KMS-11 (cell line): ENCODE measurements around the gene LHFPL6.

Source experiments
- H2AFZ ChIP-seq: fragments of 200-600 bp; sonication (generic); 2 replicates; pipeline ENCODE4 v1.6.1; 2016; ENCODE audit warnings: antibody characterized with exemption, mixed run types, low read depth
- H3K27ac ChIP-seq: fragments of 200-600 bp; sonication (generic); 2 replicates; pipeline ENCODE4 v1.6.1; 2016; ENCODE audit warnings: mild to moderate bottlenecking, mixed run types
- H3K27me3 ChIP-seq: fragments of 200-600 bp; sonication (generic); 2 replicates; pipeline ENCODE4 v1.6.1; 2017; ENCODE audit warnings: mild to moderate bottlenecking, low read depth, mixed run types, moderate library complexity; ENCODE audit not compliant: insufficient read depth
- H3K36me3 ChIP-seq: fragments of 200-600 bp; sonication (generic); 2 replicates; pipeline ENCODE4 v1.6.1; 2017; ENCODE audit warnings: mild to moderate bottlenecking, mixed run types; ENCODE audit not compliant: insufficient read depth
- H3K4me1 ChIP-seq: fragments of 200-600 bp; sonication (generic); 2 replicates; pipeline ENCODE4 v1.6.1; 2016; ENCODE audit warnings: mild to moderate bottlenecking, low read depth, mixed run types; ENCODE audit not compliant: poor library complexity, severe bottlenecking
- H3K4me2 ChIP-seq: fragments of 200-600 bp; sonication (generic); 2 replicates; pipeline ENCODE4 v1.7.0; 2016; ENCODE audit warnings: mild to moderate bottlenecking, mixed run types
- H3K4me3 ChIP-seq: fragments of 200-600 bp; sonication (generic); IDR thresholded peaks from 2 replicates; pipeline ENCODE4 v1.6.1; 2017; ENCODE audit warnings: low read depth, low read length, mixed read lengths; ENCODE audit not compliant: insufficient read depth
- H3K79me2 ChIP-seq: fragments of 200-600 bp; sonication (generic); 2 replicates; pipeline ENCODE4 v1.6.1; 2016; ENCODE audit warnings: low read depth, mixed run types; ENCODE audit not compliant: insufficient read depth
- H3K9ac ChIP-seq: fragments of 200-600 bp; sonication (generic); 2 replicates; pipeline ENCODE4 v1.6.1; 2016; ENCODE audit warnings: mild to moderate bottlenecking, mixed run types
- H4K20me1 ChIP-seq: fragments of 200-600 bp; sonication (generic); 2 replicates; pipeline ENCODE4 v1.6.1; 2016; ENCODE audit warnings: mild to moderate bottlenecking, mixed run types; ENCODE audit not compliant: insufficient read depth
- CTCF ChIP-seq: fragments of 200-600 bp; sonication (generic); conservative IDR thresholded peaks from 2 replicates; pipeline ENCODE4 v1.6.1; 2017; ENCODE audit warnings: low read depth, mild to moderate bottlenecking, antibody characterized with exemption, low read length, moderate library complexity, mixed read lengths

Gene LHFPL6

DNA sequence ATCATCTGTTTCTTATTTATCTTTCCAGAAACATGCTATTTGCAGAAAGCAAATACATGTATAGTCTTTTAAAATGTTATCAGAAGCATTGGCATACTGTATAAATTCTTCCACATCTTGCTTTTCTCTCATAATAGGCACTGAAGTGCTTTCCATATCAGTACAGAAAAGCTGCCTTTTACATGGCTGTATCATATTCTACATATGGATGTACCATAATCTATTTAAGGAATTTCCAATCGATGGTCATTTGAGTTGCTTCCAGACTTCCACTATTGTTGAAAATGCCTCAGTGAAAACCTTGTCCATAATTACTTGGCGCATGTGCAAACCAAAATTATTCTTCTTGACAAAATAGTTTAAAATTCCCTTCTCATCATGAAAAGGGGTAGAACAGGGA is 272.5 kb downstream of the LHFPL6 start:
- H3K79me2 ChIP-seq: no peaks in the 10 kb centered on the region
- H2AFZ ChIP-seq: no peak overlapping the region
- H3K4me2 ChIP-seq: no peak overlapping the region
- H4K20me1 ChIP-seq: no peaks in the 10 kb centered on the region
- H3K4me3 ChIP-seq: no peak overlapping the region
- TF ChIP-seq CTCF: no peak
- H3K27ac ChIP-seq: no peak overlapping the region
- no peaks in the 10 kb centered on the region for H3K36me3 ChIP-seq
- no peaks in the 10 kb centered on the region for H3K27me3 ChIP-seq
- H3K9ac ChIP-seq: no peak overlapping the region
- no peaks in the 10 kb centered on the region for H3K4me1 ChIP-seq

DNA sequence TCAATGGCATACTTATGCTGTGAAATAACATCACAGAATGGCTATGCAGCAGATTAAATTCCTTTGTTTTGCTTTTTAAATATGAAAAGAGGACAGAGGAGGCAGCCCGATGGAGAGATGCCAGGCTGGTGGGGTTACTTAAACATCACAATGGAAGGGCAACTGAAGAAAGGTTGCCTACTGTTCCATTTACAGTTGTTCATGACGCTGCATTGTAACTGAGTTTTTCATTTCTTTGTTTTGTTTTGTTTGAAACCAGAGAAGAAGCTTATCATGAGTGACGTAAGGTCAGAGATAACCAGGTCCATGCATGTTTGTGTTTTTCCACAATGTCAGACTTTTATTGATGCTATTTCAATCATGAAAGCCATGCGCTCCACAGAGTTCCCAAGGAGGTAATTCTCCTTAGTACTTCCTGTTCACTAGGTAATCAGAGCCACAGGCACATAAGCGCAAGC is 273.8 kb downstream of the LHFPL6 start:
- H3K27ac ChIP-seq: no peak overlapping the region
- no peak overlapping the region for H2AFZ ChIP-seq
- no peak for TF ChIP-seq CTCF
- no peak overlapping the region for H3K4me2 ChIP-seq
- H3K27me3 ChIP-seq: no peaks in the 10 kb centered on the region
- H3K9ac ChIP-seq: no peak overlapping the region
- no peaks in the 10 kb centered on the region for H3K36me3 ChIP-seq
- H3K4me3 ChIP-seq: no peak overlapping the region
- no peaks in the 10 kb centered on the region for H3K4me1 ChIP-seq
- H3K79me2 ChIP-seq: no peaks in the 10 kb centered on the region
- no peaks in the 10 kb centered on the region for H4K20me1 ChIP-seq

DNA sequence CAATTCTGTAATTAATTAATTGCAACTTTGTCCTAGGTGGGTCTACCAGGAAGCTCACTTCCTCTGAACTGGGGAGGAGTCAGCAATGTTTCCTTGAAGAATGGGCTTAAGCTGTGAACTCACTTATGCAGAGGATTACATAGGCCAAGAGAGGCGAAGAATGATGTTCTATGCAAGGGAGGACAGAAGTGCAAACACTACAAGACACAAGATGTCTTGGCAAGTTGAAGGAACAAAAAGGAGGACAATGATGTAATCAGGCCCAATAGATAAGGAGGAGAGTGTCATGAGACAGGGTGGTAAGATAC is 275.9 kb downstream of the LHFPL6 start:
- H4K20me1 ChIP-seq: no peaks in the 10 kb centered on the region
- no peak overlapping the region for H3K27ac ChIP-seq
- H3K36me3 ChIP-seq: no peaks in the 10 kb centered on the region
- no peak overlapping the region for H2AFZ ChIP-seq
- H3K27me3 ChIP-seq: no peaks in the 10 kb centered on the region
- H3K9ac ChIP-seq: no peak overlapping the region
- no peaks in the 10 kb centered on the region for H3K79me2 ChIP-seq
- no peak overlapping the region for H3K4me2 ChIP-seq
- no peaks in the 10 kb centered on the region for H3K4me1 ChIP-seq
- no peak for TF ChIP-seq CTCF
- H3K4me3 ChIP-seq: no peak overlapping the region

DNA sequence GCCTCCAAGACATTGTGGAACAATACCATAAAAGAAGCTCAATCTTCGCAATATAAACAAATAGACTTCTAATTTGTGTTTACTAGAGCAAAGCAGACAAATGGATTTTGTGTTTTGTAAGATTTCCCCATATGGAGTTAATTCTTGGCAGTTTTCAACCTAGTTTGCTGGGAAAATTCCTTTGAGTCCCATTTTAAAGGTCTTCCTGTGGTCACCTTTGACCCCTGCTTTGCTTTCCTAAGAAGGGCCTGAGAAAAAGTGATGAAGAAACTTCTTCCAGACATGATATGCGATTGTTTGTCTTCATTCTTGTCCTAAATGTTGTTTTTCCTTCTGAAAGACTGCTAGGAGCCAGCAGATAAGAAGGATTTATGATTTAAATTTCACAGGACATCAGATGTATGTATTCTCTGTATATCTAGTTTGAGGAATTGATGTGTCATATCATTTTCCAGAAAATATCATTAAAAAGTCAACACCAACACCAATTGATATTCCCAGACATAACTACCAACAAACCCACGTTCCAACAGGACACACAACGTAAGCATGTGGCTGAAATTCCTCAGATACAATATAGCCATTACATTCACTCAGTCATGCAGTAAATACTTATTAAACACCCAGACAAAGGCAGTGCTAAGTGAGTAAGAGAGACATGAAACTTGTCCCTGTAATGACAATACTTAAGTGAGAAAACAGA is 276.4 kb downstream of the LHFPL6 start:
- Histone ChIP-seq H3K4me3 (no peak overlapping the region), H3K27ac (no peak overlapping the region), H4K20me1 (no peaks in the 10 kb centered on the region), H3K4me2 (no peak overlapping the region), H2AFZ (no peak overlapping the region), H3K27me3 (no peaks in the 10 kb centered on the region), H3K9ac (no peak overlapping the region), H3K36me3 (no peaks in the 10 kb centered on the region), H3K79me2 (no peaks in the 10 kb centered on the region), H3K4me1 (no peaks in the 10 kb centered on the region)
- no peak for TF ChIP-seq CTCF
